Raji (cell line): ENCODE results near the gene MAN2A1.

Source experiments
- POLR2A ChIP-seq: IDR thresholded peaks from 2 replicates; pipeline ENCODE4 v1.6.1; 2011; ENCODE audit warnings: low read depth, low read length, control low read depth; ENCODE audit not compliant: insufficient read depth

Gene MAN2A1

GRCh38 chr5:109844148-109844547 lies 154.4 kb downstream of the MAN2A1 start:
- no peak for TF ChIP-seq POLR2A

- TF ChIP-seq POLR2A = no peak
Measured at GRCh38 chr5:109844695-109845094, 155.0 kb downstream of the MAN2A1 start.

GRCh38 chr5:109848130-109848529 lies 158.4 kb downstream of the MAN2A1 start:
- TF ChIP-seq POLR2A = no peak

- no peak for TF ChIP-seq POLR2A
Measured at GRCh38 chr5:109849478-109850088, 159.9 kb downstream of the MAN2A1 start.

- no peak for TF ChIP-seq POLR2A
Measured at GRCh38 chr5:109852371-109853155, 162.8 kb downstream of the MAN2A1 start.

- TF ChIP-seq POLR2A = no peak
Measured at GRCh38 chr5:109853377-109853776, 163.7 kb downstream of the MAN2A1 start.

- TF ChIP-seq POLR2A = no peak
Measured at GRCh38 chr5:109855056-109855455, 165.3 kb downstream of the MAN2A1 start.

GRCh38 chr5:109857405-109858031 lies 167.8 kb downstream of the MAN2A1 start:
- TF ChIP-seq POLR2A = no peak

- TF ChIP-seq POLR2A = no peak
Measured at GRCh38 chr5:109859537-109859936, 169.8 kb downstream of the MAN2A1 start.

GRCh38 chr5:109862301-109862700 lies 172.6 kb downstream of the MAN2A1 start:
- TF ChIP-seq POLR2A = no peak

- no peak for TF ChIP-seq POLR2A
Measured at GRCh38 chr5:109863752-109864151, 174.0 kb downstream of the MAN2A1 start.

GRCh38 chr5:109865637-109866036 lies 175.9 kb downstream of the MAN2A1 start:
- no peak for TF ChIP-seq POLR2A

GRCh38 chr5:109866051-109866450 lies 176.3 kb downstream of the MAN2A1 start:
- TF ChIP-seq POLR2A = no peak

GRCh38 chr5:109868737-109869136 lies 179.0 kb downstream of the MAN2A1 start:
- no peak for TF ChIP-seq POLR2A

- TF ChIP-seq POLR2A = no peak
Measured at GRCh38 chr5:109873687-109874086, 184.0 kb downstream of the MAN2A1 start.

- no peak for TF ChIP-seq POLR2A
Measured at GRCh38 chr5:109874108-109874507, 184.4 kb downstream of the MAN2A1 start.
